NT2/D1 (cell line): ENCODE results near the gene MOB3B.

Source experiments
- SUZ12 ChIP-seq: IDR thresholded peaks from 2 replicates; pipeline ENCODE4 v1.6.1; 2011; ENCODE audit not compliant: insufficient read length, insufficient read depth; ENCODE audit errors: extremely low read depth
- YY1 ChIP-seq: IDR thresholded peaks from 2 replicates; pipeline ENCODE4 v1.6.1; 2011; ENCODE audit not compliant: insufficient read length, insufficient read depth
- ZNF274 ChIP-seq: IDR thresholded peaks from 2 replicates; pipeline ENCODE4 v1.6.1; 2011; ENCODE audit warnings: mild to moderate bottlenecking, low read depth, low read length

DNA sequence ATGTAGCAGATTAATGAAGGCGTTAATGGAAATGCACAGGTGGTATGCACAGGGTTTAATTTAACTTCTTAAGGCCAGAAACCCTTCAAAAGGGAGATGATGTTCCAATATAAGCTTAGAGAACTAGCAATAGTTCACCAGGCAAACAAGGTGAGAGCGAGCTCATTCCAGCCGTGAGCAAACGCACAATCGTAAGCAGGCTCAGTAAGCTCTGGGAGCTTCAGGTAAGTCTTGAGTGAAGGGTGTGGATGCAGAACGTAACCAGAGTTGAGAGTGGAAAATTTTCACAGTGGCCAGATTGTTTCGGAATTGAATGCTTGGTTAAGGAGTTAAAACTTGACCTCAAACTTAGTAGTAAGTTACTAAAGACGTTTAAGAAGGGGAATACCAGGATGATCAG lies 238.3 kb downstream of the MOB3B start:
- TF ChIP-seq ZNF274, result no peak
- TF ChIP-seq YY1, result no peak
- TF ChIP-seq SUZ12, result no peak
